Right ventricle myocardium superior (tissue), 1 donor: Measurements from ENCODE around the gene GALNT10. TPM values are rescaled to one million over a fixed set of nuclear protein-coding genes. Genes with fewer than 3 reads are reported as not detected.

Source experiments
- ATAC-seq: fragments of 200-7000 bp; cut with Tn5 transposase; one replicate; pipeline ENCODE4 v1.9.1; 2020; ENCODE audit warnings: mild to moderate bottlenecking; ENCODE audit not compliant: poor library complexity
- DNase-seq: peaks from one replicate; pipeline ENCODE4 v3.0.0-alpha.2; 2020
- intact Hi-C: fragments of 100-400 bp; cut with DNase I; formaldehyde crosslinking; loops from one replicate; pipeline ENCODE4 v1.11.2; 2022
- total RNA-seq: library from RNA; stranded (reverse); fragmentation: NEBNext Ultra II Directional; extraction: Animal tissue kit (Norgen Biotek cat#: 25700); gene quantifications from one replicate; pipeline ENCODE4 v1.2.1, GENCODE V29; 2021
- donor health status: DM: no; HTN: yes; CAD: no; lungs with severe emphysema.

The GALNT10 gene
- total RNA-seq, 1 donor from 2014 or later: 12.3 TPM

DNA sequence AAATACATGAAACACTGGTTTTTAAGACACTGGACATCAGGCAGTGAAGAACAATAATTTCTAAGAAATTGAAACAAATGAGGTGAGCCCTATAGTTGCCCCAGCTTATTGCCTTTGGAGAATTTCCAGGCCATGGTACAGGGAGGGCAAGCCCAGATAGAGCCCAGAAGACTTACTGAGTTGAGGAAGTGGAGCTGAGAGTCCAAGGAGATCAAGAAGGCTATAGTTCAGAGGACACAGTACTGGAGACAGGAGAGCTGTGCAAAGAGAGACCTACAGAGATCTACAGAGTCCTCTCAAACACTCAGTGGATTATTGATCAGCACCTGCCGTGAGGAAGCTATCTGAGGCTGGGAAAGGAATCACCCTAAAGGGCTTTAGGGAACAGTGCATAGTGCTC, 112.6 kb downstream of the GALNT10 start:
- no peak for ATAC-seq
- no peak for DNase-seq
- intact Hi-C loops: no loop called here

DNA sequence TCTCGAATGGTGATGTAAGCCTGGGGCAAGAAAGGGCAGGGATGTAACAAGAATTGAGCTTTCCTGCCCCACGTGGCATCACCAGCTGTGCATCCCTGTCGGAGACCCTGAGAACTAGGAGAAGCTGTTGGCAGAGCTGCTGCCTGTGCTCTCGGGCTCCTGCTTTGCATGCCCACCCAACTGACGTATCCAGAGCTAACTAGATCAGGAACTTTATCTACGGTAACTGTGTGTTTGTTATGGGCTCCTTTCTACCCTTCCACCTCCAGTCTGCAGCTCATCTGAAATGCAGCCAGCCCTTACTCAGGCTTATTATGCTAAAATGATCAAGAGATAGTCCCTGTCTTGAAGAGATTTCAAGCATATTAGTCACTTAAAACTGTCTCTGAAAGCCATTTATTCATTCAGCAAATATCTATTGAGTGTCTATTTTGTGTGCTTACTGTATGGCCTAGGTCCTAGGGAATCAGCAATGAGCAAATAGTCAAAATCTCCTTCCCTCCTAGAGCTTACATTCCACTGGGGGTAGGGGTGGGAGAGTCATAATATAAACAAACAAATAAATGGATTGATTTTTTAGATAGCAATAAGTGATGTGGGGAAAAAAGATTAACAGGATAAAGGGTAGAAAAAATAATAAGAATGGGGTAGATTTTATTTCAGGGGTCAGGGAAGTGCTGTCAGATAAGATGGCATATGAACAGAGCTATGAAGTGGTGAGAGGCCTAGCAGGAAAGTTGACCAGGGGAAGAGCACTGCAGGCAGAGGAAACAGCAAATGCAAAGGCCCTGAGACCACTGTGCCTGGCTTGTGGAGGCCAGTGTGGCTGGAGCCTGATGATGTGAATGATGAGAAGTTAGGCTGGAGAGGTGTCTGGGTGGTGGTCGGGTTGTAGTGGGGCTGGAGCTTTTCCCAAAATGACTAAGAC, 118.2 kb downstream of the GALNT10 start:
- no peak for ATAC-seq
- DNase-seq: no peak
- intact Hi-C loops: no loop called here

DNA sequence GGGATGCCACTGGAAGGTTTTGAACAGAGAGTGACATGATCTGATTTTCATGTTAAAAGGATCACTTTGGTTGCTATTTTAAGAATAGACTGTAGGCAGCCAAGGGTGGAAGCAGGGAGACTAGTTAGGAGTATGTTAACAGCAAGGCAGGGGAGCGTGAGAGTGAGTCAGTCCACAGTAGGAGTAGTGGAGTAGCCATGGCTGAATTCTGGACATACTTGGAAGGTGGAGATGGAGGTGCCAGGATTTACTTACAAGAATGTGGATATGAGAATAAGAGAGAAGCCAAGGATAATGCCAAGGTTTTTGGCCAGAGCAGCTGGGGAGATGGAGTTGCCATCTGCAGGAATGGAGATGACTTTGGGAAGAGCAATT, 118.8 kb downstream of the GALNT10 start:
- no peak for ATAC-seq
- DNase-seq: no peak
- intact Hi-C loops: no loop called here

DNA sequence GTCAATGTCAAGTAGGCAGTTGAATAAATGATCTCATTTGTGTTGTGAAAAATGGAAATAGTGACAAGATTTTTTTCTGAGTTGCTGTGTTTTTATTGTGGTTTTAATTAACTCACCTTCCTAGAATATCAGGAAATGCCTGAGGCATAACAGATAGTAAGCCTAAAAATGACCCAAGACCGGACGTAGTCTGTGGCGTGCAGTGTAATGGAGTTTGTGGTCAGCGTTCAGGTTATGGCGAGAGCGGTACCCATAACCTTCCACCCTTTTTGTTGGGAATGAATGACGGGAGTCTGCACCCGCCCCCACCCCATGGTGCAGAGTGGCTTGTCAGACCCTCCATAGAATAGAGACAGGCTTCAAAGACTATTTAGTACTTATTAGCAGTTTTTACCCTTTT, 119.3 kb downstream of the GALNT10 start:
- intact Hi-C loops: no loop called here
- ATAC-seq: no peak
- no peak for DNase-seq

DNA sequence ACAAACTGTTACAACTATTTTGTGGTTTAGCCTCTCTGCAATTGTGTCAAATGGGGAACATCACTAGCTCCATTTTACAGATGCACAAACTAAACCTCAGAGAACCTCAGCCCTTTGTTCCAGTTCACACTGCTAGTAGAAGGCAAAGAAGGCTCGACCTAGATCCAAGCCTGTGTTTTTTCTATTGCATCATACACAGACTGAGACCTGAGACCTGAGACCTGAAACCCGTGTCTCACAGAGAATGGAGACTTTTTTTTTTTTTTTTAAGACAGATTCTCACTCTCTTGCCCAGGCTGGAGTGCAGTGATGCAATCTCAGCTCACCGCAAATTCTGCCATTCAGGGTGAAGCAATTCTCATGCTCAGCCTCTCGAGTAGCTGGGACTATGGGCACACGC, 120.8 kb downstream of the GALNT10 start:
- intact Hi-C loops: no loop called here
- DNase-seq: no peak
- ATAC-seq: no peak

DNA sequence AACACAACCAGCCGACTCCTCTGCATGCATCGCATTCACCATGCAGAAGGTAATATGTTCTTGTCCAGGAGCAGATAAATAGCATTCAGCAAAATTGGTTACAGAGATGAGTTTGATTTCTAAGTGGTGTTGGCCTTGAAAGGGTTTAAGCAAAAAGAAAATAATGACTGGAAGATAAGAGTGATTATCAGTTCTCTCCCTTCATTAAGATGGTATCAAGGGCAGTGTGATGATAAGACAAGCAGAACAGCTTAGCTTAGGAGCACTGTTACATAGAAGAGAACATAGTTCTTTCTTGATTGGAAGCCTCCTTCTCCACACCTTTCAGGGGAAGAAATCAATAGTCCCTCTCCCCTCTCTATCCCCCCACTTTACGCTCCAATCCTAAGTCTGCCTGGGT, 121.5 kb downstream of the GALNT10 start:
- no peak for DNase-seq
- ATAC-seq: no peak
- intact Hi-C loops: no loop called here

DNA sequence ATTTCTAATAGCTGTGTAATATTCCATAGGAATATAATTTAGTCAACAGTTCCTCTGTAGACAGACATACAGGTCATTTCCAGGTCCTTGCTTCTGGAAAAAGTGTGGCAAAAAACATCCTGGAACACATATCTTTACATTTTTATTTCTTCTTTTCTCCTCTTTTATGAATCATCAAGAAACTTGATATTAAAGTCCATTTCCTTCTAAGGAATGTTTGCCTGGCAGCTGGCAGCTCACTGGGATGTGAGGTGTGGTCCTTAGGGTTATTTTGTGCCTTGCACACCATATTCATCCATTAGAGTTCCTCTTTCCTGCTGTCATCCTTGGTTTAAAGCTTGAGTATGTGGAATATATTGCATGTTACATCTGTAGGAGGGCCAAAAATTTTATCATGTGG, 122.0 kb downstream of the GALNT10 start:
- intact Hi-C loops: no loop called here
- ATAC-seq (no peak), DNase-seq (no peak)

DNA sequence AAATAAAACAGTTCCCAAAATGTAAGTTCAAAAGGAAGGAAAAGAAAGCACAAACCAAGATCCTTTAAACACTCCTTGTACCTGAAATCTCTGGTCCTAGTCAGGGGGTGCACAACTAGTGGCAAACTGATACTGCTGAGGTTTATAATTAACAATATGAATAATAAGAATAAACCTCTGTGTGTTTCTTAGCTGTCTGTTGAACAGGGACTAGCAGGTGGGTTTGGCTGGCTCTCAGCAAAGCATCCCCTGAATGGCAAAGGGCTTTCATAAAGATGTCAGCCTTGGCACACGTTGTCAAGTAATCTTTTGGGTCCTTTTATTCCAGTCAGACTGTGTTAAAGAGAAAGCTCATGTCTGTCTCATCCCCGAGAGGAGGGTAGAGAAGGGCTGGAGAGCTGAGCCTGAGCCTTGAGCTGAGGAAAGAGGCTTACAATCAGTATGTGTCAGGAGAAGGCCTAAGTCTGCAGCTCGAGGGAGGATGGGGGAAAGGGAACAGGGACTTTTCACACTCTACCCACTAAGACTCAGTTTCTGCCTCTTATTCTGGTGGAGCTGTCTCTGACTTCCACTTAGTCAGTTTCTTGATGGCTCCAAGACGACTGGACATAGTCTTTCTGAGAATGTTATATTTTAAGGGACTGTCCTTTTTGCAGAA, 123.0 kb downstream of the GALNT10 start:
- DNase-seq (no peak), ATAC-seq (no peak)
- intact Hi-C loops: no loop called here

DNA sequence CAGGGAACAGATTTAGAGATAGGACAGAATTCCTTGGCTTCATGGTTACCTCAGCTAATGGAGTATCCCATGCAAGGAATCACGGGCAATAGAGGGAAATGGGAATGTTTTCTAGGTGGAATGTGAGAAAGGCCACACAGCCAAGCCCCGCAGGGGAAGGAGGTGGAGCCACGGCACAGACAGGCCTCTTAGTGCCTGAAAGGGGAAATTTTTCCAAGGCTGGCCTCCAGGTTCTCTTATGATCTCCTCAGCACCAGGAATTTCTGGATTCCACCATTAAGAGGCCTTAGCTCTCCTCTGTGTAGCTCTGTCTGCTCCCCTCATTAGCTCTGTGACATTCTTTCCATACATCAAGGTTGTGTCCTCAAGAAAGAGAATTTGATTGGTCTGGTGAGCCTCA, 124.7 kb downstream of the GALNT10 start:
- intact Hi-C loops: no loop called here
- no peak for DNase-seq
- no peak for ATAC-seq

DNA sequence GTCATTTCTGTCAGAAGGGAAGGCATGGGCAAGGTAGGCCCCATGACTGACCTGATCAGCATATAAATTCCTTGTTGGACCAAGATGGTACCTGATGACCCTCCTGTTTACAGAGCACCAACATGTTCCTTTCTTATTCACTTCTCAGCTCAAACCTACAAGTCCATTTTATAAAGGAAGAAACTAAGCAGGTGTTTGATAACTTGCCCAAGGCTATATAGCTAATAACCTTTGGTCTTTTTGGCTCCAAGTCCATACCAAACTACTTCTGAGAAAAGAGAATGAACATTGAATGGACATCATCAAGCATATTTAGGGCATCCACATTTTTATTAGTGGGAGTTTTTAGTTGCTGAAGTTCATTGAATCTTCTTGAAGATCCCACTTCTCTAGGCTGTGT, 125.2 kb downstream of the GALNT10 start:
- ATAC-seq: no peak
- intact Hi-C loops: no loop called here

DNA sequence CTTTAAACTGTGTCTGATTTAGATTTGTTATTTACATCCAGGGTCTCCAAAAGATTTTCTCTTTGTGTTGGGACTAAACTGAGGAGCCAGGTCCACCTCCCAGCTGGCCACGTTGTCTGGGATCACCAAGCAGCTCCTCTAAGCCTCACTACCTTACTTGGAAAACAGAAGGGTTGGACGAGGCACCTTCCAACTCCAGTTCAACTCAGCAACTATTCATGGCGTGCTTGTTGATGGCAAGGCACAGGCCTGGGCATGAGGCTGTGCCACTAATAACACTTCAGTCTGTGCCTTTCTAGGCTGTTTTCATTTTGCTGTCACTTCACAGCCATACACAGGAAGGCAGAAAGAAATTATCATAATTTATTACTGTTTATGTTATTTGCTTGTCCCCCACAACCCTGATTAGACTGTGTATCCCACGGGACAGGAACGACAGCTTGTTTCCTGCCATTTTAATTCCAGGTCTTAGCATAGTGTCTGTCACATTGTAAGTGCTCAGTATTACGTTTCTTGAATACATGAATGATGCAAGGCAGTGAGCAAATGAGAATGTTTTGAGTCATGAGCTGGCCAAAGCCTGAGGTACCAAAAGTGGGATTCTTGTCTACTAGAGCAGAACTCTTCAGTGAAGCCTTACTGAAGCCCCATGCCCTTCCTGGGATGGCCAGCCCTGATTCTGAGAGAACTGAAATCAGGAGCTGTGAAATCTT, 125.8 kb downstream of the GALNT10 start:
- no peak for DNase-seq
- intact Hi-C loops: no loop called here
- no peak for ATAC-seq

More for the DNA sequence above, 125.2 kb downstream of the GALNT10 start:
- DNase-seq: no peak

DNA sequence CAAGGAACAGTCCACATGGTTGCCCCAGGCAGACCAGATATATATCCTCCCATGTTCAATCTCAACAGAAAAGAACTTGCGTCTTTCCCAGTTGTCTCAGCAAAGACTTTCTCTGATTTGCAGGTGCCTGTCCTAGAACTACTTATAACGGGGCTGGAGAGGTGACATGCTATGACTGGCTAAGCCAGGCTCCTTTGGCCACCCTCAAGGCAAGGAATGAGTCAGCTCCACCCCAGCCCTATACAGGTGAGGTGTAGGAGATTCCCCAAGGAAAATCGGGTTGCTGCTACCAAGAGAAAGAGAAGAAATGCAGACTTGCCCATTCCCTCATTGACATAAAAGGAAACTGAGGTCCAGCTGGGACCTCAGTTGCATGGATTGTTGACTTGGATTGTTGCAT, 127.4 kb downstream of the GALNT10 start:
- no peak for ATAC-seq
- intact Hi-C loops: no loop called here

DNA sequence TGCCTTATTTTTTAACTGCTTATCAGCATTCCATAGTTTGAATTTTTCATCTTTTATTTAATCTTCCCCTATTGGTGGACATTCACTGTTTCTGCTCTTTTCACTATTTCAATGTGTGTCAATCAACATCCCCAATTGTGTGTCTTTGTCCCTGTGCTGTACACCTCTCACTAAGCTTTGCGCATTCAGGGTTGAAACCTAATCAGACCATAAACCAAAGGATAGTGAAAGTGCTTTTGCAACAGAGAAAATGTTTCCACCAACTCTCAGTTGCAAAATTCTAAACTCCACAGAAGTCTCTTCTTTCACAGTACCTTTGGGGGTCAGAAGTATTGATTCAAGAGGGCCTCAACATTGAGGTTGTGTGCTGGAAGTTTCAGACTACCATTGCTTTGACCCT, 128.2 kb downstream of the GALNT10 start:
- DNase-seq: no peak
- intact Hi-C loops: no loop called here
- ATAC-seq: no peak

More for the DNA sequence above, 127.4 kb downstream of the GALNT10 start:
- DNase-seq: no peak

DNA sequence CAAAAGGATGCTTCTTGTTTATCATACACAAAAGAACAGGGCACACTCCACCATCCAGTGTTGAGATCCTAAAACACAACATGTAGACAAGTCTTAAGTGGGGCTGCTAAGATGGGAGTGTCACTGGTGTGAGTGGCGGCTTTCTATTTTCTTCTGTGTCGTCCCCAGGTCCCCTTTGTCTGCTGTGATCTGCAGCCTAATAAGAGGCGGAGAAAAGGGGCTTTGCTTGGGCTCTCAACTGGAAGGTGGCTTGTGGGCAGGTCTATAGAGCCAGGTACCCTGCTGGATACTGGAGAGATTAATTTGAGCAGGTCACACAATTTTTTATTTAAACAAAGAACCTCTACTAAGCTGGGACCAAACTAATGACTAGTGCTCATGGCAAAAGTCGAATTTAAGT, 129.2 kb downstream of the GALNT10 start:
- ATAC-seq (no peak), DNase-seq (no peak)
- intact Hi-C loops: no loop called here

DNA sequence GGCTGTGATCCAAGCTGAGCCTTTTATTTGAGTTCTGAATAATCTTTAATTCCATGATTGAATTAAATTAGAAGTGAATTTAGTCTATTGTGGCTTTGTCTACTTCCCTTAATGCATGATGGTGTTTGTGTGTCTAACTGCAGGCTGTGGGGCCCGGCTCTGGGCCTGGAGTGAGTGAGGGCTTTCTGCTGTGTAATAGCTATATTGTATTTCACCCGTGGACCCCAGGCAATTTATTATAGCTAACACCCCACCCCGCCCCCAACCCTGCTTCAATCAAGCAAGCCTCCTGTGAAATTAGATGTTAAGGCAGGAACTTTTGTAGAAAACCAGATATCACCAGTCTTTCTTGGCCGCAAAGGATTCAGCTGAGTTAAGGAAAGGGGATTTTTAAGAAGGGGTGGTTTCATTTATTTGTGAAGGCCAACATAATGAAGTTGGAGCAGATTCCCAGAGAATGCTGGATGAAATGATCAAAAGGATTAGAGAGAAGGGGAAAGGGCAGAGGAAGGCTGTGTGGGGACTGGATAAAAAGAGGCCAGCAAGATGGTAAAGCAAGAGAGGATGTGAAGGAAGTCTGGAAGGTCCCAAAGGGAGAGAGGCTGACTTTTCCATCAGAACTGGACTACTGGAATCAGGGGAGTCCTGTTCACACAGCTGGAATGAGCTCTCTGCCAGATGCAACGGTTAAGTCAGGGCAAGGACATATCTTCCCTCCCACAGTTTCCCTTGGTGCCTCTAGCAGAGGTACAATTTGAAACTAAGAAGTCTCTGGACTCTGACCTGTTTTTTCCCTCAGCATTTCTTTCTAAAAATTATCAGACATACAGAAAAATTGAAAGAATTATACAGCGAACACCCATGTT, 129.9 kb downstream of the GALNT10 start:
- DNase-seq (no peak), ATAC-seq (peak; percentile 91)
- intact Hi-C loops: no loop called here

DNA sequence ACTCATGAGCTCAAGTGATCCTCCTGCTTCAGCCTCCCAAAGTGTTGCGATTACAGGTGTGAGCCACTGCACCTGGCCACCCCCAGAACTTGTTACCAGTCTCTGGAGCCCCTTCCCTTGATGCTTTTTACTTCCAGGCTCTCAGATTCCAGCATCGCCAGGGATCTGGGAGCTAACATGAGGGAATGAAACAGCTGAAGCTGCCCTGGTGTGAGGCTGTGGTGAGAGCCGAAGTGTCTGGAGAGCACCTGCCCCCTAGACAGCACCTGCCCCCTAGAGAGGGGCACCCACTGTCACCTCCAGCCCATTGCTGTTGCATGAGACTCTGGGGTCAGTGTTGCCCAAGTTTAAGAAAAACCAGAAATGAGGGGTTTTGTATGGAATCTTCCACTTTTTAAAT, 131.0 kb downstream of the GALNT10 start:
- DNase-seq (no peak), ATAC-seq (no peak)
- intact Hi-C loops: no loop called here

DNA sequence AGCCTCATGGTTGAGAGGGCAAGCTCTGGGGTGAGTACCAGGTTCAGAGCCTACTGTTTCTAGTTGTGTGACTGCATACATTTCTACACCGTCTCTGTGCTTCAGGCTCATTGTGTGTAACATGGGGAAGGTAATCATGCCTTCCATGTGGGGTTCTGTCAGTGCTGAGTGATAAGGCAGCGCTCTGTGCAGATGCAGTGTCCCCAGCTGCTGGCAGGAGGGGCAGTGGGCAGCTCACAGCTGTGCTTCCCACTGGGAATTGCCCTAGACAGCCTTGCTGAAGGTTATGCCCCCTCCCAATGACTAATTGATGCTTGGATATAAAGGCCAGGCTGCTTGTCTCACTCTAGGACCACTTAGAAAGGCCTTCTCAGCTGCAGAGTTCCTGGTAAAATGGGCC, 133.5 kb downstream of the GALNT10 start:
- no peak for ATAC-seq
- no peak for DNase-seq
- intact Hi-C loops: no loop called here

DNA sequence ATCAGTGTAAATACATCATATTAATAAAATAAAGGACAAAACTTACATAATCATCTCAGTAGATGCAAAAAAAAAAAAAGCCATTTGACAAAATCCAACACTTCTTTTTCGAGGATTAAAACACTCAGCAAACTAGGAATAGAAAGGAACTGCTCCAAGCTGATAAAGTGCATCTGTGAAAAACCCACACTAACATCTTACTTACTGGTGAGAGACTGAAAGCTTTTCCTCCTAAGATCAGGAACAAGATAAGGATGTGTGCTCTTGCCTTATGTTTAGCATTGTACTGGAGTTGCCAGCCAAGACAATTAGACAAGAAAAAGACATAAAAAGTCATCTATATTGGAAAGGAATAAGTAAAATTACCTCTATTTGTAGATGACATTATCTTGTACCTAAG, 135.0 kb downstream of the GALNT10 start:
- DNase-seq (no peak), ATAC-seq (no peak)
- intact Hi-C loops: no loop called here

DNA sequence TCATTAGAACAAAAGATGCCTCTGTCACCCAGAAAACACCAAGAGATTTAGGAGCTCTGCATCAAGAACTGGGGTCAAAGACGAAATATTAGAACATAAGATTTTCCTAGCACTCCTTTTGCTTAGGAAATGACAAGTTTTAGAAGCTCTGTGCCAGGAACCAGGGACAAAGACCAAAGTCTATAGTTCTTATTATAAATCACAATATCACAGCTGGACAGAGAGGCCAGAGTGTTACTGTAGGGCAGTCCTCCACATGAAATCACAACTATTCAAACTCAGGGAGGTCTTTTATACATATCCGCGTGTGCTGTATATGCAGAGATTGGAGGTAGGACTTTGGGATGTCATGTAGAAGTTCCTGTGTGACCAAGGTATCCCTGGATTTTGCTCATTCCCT, 138.5 kb downstream of the GALNT10 start:
- no peak for ATAC-seq
- intact Hi-C loops: no loop called here

More for the DNA sequence above, 138.5 kb downstream of the GALNT10 start:
- no peak for DNase-seq
